NCI-H1930 (cell line): ENCODE data around the gene CGNL1.

Source experiments
- DNase-seq, 2 experiments: peaks; one replicate each; lab custom pipeline; 2025; lab: John Stamatoyannopoulos, UW

The CGNL1 gene

DNA sequence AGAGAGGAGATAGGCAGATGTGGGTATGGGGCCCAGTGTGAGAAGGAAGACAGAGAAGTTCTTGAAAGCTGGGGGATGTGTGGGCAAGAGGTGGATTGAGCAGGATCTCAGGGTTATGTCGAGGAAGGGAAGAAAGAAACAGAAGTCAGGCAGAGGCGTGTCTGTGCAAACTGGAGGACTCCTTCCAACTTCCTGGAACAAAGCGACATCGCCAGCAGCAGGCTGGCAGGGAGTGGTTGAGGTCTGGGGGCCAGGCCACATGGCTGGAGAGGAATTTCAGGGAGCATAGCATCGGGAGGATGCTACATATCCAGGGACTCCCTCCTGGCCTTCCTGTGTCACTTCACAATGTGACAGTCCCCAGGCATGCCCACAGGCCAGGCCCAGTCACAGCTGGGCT lies 172.5 kb downstream of the CGNL1 start:
- no peak for DNase-seq

GRCh38 chr15:57549935-57550334 lies 173.6 kb downstream of the CGNL1 start:
- DNase-seq: no peak

- no peak for DNase-seq
Observed at GRCh38 chr15:57550640-57551039, 174.3 kb downstream of the CGNL1 start.

DNA sequence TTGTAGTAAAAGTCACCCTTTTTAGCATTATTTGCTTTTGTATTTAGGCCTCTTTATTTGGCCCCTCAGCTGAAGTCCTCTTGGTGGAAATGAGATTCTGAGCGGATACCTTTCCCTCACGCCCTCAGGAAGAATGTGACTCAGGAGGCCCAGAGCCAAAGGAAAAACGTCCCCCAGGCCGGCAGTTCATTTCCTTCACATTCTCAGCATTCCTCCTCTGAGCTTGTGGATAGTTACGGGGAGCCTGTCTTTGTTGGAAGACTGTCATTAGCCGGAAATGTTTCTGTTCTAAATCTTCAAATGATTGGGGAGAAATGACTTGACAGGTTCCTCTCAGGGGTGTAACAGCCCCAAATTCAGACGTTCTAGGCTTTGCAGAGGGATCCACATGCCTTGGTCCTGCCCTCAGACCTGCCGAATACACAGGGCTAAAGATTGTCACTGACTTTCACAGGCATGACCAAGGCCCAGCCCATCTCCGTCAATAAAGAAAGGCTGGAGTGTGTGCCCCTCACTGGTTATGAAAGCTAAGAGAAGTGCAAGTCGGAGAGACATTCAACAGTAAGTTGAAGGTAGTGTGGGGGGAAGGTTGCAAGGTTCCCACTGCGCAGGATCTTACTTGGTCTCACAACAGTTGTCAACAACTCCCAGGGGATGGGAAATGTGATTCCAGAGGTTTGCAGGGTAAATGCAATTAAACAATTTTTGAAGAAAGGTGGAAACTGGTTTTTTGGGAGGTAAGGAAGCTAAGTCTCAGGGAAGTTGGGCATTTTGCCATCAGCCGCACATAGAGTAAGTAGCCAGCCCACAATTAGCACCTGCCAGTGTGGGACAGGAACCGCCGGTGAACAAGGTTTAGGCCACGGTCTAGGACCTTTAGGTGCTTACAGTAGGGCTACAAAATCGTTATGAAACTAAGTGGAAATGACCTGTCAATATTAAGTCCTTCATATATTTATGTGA lies 175.7 kb downstream of the CGNL1 start:
- DNase-seq: no peak

- DNase-seq: no peak
Observed at GRCh38 chr15:57552678-57553334, 176.5 kb downstream of the CGNL1 start.

DNA sequence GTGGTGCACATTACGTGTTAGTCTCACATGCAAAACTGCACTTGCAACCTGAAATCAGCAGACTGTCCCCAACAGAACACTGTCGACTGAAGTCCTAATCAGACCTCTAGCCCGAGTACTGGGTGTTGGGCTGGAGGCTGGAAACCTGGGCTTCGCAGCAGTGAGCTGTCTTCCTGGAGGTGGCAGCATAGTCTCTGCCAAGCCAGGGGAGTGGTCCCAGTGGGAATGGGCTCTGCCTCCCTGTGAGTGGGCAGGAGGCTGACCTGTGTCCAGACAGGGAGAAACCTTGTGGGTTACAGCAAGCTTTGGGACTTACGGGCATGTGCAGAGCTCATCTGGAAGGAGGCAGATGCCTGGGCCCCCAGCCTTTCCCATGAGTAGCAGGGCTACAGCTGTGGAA lies 177.2 kb downstream of the CGNL1 start:
- no peak for DNase-seq

DNA sequence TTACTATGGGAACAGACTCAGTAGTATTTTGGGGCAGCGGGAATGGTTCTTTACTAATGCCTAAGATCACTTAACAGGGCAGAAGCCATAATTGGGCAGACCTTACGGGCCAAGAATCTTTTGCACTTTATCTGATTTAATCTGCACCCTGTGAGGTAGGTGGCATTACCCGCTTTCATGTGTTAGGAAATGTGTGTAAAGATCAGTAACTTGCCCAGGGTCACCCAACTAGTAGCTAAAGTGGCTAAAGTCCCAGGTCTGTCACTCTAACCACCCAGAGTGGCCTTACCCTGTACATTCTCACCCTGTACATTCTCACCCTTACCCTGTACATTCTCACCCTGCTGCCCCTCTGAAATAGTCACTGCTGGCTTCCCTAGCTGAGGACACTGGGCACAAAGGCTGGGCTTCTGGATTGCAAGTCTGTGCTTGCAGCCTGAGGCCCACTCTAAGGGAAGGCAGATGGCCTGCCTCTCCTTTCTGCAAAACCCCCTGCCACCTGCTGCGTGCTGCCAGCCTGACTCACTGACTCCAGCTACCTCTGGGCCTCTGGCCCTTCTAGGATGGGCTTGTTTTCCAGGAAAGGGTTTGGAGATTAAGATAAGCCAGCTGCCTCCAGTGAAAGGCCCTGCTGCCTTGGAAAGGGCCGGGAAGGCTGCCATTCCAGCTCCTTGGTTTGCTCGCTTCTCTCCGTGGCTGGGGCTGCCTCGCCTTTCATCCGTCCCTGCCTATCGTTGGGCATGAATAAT lies 177.9 kb downstream of the CGNL1 start:
- DNase-seq: no peak

GRCh38 chr15:57554812-57555179 lies 178.5 kb downstream of the CGNL1 start:
- no peak for DNase-seq

- no peak for DNase-seq
Observed at GRCh38 chr15:57555270-57555669, 179.0 kb downstream of the CGNL1 start.

GRCh38 chr15:57556040-57556439 lies 179.7 kb downstream of the CGNL1 start:
- DNase-seq: no peak

GRCh38 chr15:57557267-57557666 lies 181.0 kb downstream of the CGNL1 start:
- DNase-seq: no peak

DNA sequence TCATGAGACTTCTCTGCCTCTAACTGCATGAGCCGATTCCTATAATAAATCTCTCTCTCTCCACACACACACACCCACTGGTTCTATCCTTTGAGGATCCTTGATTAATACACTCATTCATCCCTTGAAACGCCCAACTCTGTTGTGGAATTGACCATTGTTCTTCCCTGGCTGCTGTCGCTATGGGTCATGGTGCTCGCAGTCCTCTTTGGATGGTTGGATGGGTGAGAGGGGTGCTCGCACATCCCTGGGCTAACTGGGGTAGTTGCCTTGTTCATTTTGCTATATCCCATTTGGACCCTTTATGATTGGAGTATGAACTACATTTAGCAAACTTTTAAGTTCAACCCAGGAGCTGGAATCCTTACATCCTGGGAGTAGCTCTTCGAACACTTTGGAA lies 181.5 kb downstream of the CGNL1 start:
- DNase-seq: no peak

GRCh38 chr15:57559875-57560274 lies 183.6 kb downstream of the CGNL1 start:
- DNase-seq: peak in 1 of 2 experiments; percentile 4

- peak; percentile 15 to 43 for DNase-seq
Observed at GRCh38 chr15:57561041-57561711, 184.9 kb downstream of the CGNL1 start.

- no peak for DNase-seq
Observed at GRCh38 chr15:57562196-57562769, 186.0 kb downstream of the CGNL1 start.

- no peak for DNase-seq
Observed at GRCh38 chr15:57563416-57563815, 187.1 kb downstream of the CGNL1 start.

DNA sequence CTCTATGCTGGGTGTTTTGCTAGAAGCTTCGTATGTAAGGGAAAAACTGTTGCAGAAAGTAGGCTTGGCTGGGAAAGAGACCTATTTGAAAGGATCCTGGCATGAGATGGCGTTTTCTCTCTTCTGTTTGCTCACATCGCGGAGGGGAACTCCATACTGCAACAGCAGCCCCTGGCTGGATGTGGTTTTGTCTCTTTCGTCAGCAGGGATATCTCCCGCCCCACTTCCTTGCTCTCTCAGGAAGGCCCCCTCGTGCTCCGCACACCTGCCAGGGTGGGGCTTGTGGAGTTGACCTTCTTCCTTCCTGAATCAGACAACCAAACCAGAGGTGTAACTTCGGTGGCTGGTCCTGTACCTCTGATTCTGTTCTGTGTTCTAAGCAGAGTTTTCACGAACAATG lies 189.0 kb downstream of the CGNL1 start:
- DNase-seq: no peak

DNA sequence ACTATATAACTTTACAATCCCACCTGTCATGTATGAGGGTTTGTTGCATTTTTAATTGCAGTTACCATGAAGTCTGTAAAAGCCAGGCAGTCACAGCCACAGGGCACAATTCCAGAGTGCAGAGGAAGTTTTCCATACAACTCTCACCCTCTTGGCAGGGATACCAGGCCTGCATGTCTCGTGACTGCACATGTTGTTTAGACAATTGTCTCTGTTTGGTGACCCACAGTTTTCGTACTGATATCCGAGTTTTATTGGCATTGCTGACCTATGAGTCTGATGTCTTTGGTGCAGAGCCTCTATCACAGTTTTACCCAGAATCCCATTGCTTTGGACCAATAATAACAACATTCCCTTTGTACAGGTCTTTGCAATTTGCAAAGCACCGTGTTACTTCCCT lies 190.5 kb downstream of the CGNL1 start:
- DNase-seq: no peak

GRCh38 chr15:57567891-57568290 lies 191.6 kb downstream of the CGNL1 start:
- DNase-seq: no peak

DNA sequence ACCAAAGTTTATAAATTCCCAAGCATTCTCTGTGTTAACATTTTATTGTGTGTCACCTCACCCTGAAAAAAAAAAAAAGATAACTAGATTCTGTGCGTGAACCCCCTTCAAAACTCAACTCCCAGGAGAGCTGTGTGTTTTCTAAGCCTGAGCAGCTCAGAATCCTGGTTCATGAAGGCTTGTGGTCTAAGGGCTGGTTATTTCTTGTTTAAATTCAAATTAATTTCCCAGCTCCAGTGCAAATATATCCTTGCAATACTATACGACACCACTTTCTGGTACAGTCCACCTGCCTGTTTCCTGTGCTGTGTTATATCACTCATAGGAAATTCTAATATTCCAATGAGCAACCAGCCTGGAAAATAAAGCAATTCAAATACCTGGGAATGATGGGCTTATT lies 192.0 kb downstream of the CGNL1 start:
- DNase-seq: no peak

GRCh38 chr15:57570340-57570739 lies 194.0 kb downstream of the CGNL1 start:
- DNase-seq: no peak

DNA sequence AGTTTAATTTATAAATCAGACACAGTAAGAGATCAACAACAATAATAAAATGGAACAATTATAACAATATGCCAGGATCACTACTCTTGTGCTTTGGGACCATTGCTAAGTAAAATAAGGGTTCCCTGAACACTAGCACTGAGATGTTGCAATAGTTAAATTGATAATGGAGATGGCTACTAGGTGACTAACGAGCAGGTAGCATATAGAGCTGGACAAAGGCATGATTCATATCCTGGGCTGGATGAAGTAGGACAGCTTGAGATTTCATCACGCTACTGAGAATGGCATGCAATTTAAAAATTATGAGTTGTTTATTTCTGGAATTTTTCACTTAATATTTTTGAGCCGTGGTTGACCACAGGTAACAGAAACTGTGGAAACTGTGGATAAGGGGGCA lies 194.7 kb downstream of the CGNL1 start:
- no peak for DNase-seq
